SKM-1 treated with dmso at 0.1 percent for 144 hours (cell line): ENCODE data around the gene TGM6.

Source experiments
- DNase-seq: peaks from one replicate; lab custom pipeline; 2025; ENCODE audit not compliant: unreplicated experiment; lab: John Stamatoyannopoulos, UW

TGM6 gene

GRCh38 chr20:2451939-2452732 is 71.4 kb downstream of the TGM6 start:
- peak; percentile 24 for DNase-seq

GRCh38 chr20:2453792-2454191 is 73.1 kb downstream of the TGM6 start:
- DNase-seq = no peak

GRCh38 chr20:2455771-2456497 is 75.2 kb downstream of the TGM6 start:
- DNase-seq = no peak

- no peak for DNase-seq
Measured at GRCh38 chr20:2458919-2459499, 78.3 kb downstream of the TGM6 start.

- no peak for DNase-seq
Measured at GRCh38 chr20:2459981-2460751, 79.5 kb downstream of the TGM6 start.

- no peak for DNase-seq
Measured at GRCh38 chr20:2460752-2461424, 80.2 kb downstream of the TGM6 start.

- no peak for DNase-seq
Measured at GRCh38 chr20:2462484-2462883, 81.8 kb downstream of the TGM6 start.

GRCh38 chr20:2463616-2464365 is 83.1 kb downstream of the TGM6 start:
- DNase-seq = no peak

GRCh38 chr20:2465100-2465499 is 84.4 kb downstream of the TGM6 start:
- DNase-seq = no peak

GRCh38 chr20:2467412-2467811 is 86.7 kb downstream of the TGM6 start:
- no peak for DNase-seq

- DNase-seq = no peak
Measured at GRCh38 chr20:2468581-2469407, 88.1 kb downstream of the TGM6 start.

- peak; percentile 2 for DNase-seq
Measured at GRCh38 chr20:2469991-2470422, 89.3 kb downstream of the TGM6 start.

- peak; percentile 87 for DNase-seq
Measured at GRCh38 chr20:2470423-2471193, 89.9 kb downstream of the TGM6 start, which contains the start of gene SNRPB. TSS of gene SNRPB (minus strand) at chr20:2470789. CDS start at chr20:2470690, 99 bp downstream.

- no peak for DNase-seq
Measured at GRCh38 chr20:2473516-2473915, 92.8 kb downstream of the TGM6 start.

- DNase-seq = no peak
Measured at GRCh38 chr20:2475850-2476741, 95.4 kb downstream of the TGM6 start.

- DNase-seq = no peak
Measured at GRCh38 chr20:2476742-2477615, 96.3 kb downstream of the TGM6 start.
